ENCODE results near the gene ADORA1. TPM values are rescaled to one million over a fixed set of nuclear protein-coding genes. Genes with fewer than 3 reads are reported as not detected.

ADORA1 gene
- total RNA-seq, 1 experiment from 2014 or later = 60.9 TPM

DNA sequence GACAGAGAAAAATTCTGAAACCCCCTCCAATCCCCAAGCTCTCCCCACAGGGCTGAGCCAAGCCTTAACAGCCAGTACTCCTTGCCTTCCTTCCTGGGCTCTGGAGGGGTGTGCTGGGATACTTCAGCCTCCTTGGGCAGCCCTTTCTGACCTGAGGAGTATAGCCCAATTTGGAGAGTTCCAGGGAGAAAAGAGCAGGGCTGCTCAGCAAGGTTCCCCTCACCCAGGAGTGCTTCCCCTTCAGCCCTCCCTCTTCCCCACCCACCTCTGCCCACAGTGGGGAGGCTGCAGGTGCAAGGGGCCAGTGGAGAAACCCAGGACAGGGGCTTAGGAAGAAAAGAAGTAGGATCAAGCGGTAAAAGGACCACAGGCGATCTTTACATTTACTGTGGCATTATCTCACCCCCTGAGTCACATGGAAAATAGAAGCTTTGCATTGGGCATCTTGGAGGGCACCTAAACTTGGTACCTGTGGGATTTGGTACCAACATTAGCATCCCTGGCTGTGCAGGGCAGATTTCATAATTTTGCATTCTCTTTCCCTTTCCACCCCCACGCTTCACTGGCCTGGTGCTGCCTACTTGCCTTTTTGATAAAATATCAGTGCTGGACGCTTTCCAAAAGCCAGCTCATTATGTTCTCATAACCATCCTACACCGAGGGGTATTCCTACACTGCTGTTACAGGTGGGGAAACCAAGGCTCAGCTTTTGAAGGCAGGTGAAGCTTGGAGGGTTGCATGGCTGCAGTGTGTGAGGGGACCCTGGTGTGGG is 2.8 kb upstream of the ADORA1 start:
- Histone ChIP-seq H3K9me3 (replicated peaks) (no peaks in the 10 kb centered on the region), H3K36me3 (no peaks in the 10 kb centered on the region), H3K27ac (no peak overlapping the region), H3K27me3 (no peaks in the 10 kb centered on the region), H3K4me3 (no peak overlapping the region), H3K4me1 (peaks cover 26% of the 10 kb centered on the region)
- no peak for DNase-seq

DNA sequence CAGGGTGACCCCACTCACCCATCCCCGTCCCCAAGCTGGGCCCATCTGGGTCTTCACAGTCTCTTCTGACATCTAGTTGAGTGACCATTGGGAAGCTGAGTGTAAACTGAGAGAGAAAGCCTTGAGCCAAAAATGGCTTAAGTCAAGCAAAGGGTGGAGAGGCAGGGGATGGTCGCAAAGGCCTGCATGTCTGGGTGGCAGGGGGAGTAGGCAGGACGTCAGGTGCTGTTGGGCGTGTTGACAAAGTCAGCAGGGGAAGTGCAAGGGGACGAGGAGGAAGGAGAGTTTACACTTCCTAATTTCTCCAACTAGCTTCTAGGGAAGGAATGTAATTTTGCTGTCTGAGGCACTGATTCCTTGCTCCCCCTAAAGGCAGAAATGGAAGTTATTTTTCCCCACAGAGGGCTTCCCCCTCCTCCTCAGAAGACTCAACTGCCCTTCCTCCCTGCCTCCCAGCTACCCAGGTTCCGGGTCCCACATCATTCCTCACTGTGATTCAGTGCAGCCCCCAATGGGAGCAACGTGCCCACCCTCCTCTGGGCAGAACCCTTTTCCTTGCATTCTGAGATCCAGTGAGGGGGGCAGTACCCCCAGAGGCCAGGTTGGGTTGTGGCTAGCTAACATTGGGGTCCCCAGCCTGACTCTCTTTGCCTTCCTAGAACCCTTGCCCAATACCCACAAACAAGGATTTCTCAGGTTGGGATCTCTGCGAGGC is 1.2 kb upstream of the ADORA1 start:
- H3K36me3 ChIP-seq = peaks cover 5% of the 10 kb centered on the region
- H3K4me3 ChIP-seq = peak overlapping the region; percentile 67
- peak overlapping the region; percentile 51 for H3K27ac ChIP-seq
- DNase-seq = peak; percentile 49 to 83
- no peaks in the 10 kb centered on the region for H3K9me3 ChIP-seq (replicated peaks)
- H3K27me3 ChIP-seq = no peaks in the 10 kb centered on the region
- H3K4me1 ChIP-seq = peaks cover 31% of the 10 kb centered on the region

- peak overlapping the region; percentile 67 for H3K4me3 ChIP-seq
- DNase-seq = peak in 1 of 2 experiments; percentile 48
- no peaks in the 10 kb centered on the region for H3K9me3 ChIP-seq (replicated peaks)
- no peaks in the 10 kb centered on the region for H3K27me3 ChIP-seq
- peaks cover 32% of the 10 kb centered on the region for H3K4me1 ChIP-seq
- H3K27ac ChIP-seq = peak overlapping the region; percentile 51
- peaks cover 12% of the 10 kb centered on the region for H3K36me3 ChIP-seq
Measured at GRCh38 chr1:203126866-203127665, 460 bp upstream of the ADORA1 start.

DNA sequence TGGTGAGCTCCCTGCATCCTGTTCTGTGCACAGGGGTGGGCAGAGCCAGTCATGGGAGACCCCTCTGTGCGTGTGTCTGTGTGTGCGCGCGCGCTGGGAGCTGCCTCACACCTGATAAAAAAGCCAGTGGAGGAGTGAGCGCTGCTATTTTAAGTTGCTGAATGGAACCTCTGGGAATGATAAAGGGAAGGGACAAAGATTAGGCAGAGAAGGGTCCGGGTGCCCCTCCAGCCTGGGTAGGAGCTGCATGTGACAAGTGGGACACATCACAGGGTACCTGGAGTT is 847 bp downstream of the ADORA1 start:
- Histone ChIP-seq H3K36me3 (peaks cover 25% of the 10 kb centered on the region), H3K27ac (peak overlapping the region; percentile 51; the same call in 1 of the 2 replicates), H3K4me3 (peak overlapping the region; percentile 67), H3K4me1 (peaks cover 33% of the 10 kb centered on the region), H3K27me3 (no peaks in the 10 kb centered on the region), H3K9me3 (replicated peaks) (no peaks in the 10 kb centered on the region)
- no peak for DNase-seq

GRCh38 chr1:203128716-203129500 is 1.4 kb downstream of the ADORA1 start:
- H3K4me1 ChIP-seq = peaks cover 33% of the 10 kb centered on the region
- H3K9me3 ChIP-seq (replicated peaks) = no peaks in the 10 kb centered on the region
- peak overlapping the region; percentile 67 for H3K4me3 ChIP-seq
- peaks cover 28% of the 10 kb centered on the region for H3K36me3 ChIP-seq
- no peaks in the 10 kb centered on the region for H3K27me3 ChIP-seq
- DNase-seq = no peak
- no peak overlapping the region for H3K27ac ChIP-seq

DNA sequence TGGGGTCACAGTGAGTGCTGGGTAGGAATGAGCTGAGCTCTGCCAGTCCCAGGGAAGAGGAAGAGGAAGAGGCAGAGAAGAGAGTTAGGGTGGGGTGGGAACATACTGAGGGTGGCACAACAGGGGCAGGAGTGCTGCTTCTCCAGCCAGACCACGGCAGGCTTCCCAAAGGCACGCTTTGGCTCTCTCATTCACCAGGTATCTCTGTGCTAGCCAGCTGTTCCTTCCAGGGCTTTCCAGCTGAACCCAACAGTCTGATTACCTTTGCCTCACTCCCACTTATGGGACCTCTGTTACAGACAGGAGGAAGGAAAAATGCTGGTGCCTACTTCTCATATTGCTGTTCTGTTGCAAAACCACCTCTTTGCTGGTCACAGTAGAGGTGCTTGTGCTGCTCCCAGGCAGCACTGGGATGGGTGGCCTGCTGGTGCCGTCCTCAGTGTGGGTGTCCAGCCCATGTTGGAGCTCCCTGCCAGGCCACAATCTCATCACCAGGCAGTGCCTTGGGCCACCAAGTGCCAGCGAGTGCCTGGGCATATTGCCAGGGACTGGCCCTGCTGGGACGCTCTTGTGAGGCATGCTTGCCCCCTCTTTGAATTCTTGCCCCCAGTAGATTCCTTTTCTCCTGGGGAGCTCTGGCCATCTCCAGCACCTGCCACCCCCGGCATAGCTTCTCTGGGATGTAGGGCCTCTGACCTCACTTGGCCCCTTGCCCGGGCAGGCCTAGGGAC is 2.1 kb downstream of the ADORA1 start:
- H3K27ac ChIP-seq = no peak overlapping the region
- no peaks in the 10 kb centered on the region for H3K27me3 ChIP-seq
- DNase-seq = peak; percentile 56 to 61
- peaks cover 35% of the 10 kb centered on the region for H3K4me1 ChIP-seq
- H3K9me3 ChIP-seq (replicated peaks) = no peaks in the 10 kb centered on the region
- peak overlapping the region; percentile 67 for H3K4me3 ChIP-seq
- H3K36me3 ChIP-seq = peaks cover 31% of the 10 kb centered on the region

DNA sequence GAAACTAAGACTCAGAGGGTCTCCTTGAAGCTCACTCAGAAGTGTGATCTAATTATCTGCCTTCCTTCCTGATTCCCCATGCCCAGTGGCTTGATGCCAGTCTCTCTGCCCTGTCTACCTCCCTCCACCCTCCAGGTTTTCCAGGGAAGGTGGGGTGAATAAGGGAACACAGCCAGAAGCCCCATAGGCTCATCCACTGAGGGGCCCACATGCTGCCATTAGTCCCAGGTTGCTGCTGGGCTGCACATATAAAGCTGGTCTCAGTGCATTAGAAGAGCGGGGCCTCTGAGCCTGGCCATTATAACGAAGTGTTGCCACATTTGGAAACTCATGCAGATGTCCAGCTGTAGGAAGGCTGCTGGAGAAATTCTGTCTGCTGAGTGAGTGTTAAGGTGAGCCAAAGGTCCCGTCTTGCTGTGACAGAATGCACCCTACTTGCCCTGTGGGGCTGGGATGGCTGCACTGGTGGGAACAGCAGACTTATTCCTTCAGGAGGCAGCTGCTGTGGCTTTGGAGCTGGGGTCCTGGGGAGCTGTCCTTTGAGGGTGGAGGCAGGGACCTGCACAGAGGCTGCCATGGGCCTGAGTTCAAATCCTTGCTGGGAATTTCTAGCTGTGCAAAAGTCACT is 2.9 kb downstream of the ADORA1 start:
- Histone ChIP-seq H3K9me3 (replicated peaks) (no peaks in the 10 kb centered on the region), H3K36me3 (peaks cover 37% of the 10 kb centered on the region), H3K27ac (no peak overlapping the region), H3K27me3 (no peaks in the 10 kb centered on the region), H3K4me1 (peaks cover 39% of the 10 kb centered on the region), H3K4me3 (peak overlapping the region; percentile 67; the same call in 1 of the 2 replicates)
- DNase-seq = no peak

DNA sequence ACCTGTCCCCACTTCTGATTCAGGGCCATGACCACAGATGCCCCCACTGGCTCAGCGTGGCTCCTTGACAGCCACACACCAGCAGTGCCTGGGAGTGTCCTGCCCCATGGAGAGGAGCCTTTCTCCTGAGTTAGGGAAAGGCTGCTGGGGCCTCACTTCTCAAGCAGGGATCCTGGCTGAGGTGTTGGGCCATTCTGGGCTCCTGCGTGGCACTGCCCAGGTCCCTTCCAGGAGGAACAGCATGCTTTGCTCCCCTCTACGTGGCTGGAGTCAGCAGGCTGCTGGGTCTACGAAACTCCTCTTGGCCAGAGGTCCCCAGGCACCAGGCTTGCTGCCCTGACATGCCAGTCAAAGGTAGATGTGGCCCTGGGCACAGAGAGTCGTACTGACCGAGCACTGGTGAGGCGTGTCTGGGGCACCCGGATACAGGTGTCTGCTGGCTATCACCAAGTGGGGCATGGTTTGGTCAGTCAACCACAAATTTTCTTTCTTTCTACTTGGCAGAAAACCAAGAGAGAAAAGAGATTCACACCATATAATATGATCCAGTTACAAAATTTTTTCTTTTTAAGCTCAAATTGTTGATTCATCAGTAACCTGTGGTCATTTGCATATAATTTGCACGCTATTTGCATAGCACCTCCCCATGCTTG is 4.1 kb downstream of the ADORA1 start:
- Histone ChIP-seq H3K9me3 (replicated peaks) (no peaks in the 10 kb centered on the region), H3K4me3 (no peak overlapping the region), H3K27ac (no peak overlapping the region), H3K27me3 (no peaks in the 10 kb centered on the region), H3K36me3 (peaks cover 38% of the 10 kb centered on the region), H3K4me1 (peaks cover 39% of the 10 kb centered on the region)
- DNase-seq = no peak

DNA sequence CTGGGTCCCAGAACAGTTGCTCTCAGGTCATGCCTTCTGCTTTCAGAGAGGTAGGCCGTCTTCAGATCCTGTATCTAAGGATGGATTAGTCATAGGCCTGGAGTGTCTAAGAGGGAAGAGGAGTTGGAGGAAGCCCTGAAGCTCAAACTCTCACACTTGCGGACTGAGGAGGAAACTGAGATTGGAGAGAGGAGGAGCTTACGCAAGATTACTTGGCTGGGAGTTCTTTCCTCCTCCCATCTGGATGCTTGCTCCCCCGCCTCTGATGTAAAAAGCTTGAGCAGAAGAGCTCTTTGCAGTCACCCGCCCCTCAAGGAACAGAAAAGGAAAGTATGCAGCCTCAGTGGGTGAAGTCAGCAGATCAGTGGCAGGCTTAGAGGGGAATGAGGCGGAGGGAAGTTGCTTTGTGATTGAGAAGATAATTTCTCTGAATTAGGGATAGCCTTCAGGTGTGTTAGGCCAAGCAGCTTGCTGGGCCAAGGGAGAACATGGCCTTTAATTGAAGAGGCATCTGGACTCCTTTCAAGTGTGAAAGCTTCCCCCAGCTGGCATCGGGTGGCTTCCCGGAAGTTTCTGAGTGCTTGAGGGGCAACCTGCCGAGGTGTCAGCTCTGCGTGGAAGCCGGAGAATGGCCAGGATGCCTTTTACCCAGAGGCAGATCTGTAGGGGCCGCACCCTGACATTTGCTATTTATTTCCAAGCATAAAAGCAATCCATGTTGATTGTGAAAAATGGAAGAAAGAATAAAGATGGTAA is 6.6 kb downstream of the ADORA1 start:
- H3K4me1 ChIP-seq = peaks cover 40% of the 10 kb centered on the region
- H3K27ac ChIP-seq = no peak overlapping the region
- no peaks in the 10 kb centered on the region for H3K9me3 ChIP-seq (replicated peaks)
- no peak for DNase-seq
- peaks cover 54% of the 10 kb centered on the region for H3K36me3 ChIP-seq
- no peaks in the 10 kb centered on the region for H3K27me3 ChIP-seq
- no peak overlapping the region for H3K4me3 ChIP-seq

- H3K4me3 ChIP-seq = no peak overlapping the region
- H3K27me3 ChIP-seq = no peaks in the 10 kb centered on the region
- peaks cover 54% of the 10 kb centered on the region for H3K36me3 ChIP-seq
- H3K27ac ChIP-seq = peak overlapping the region; percentile 21; the same call in 1 of the 2 replicates
- no peaks in the 10 kb centered on the region for H3K9me3 ChIP-seq (replicated peaks)
- peak in 1 of 2 experiments; percentile 50 for DNase-seq
- peaks cover 28% of the 10 kb centered on the region for H3K4me1 ChIP-seq
Measured at GRCh38 chr1:203135636-203136305, 8.2 kb downstream of the ADORA1 start.

GRCh38 chr1:203136409-203137042 is 9.0 kb downstream of the ADORA1 start:
- no peak overlapping the region for H3K27ac ChIP-seq
- no peaks in the 10 kb centered on the region for H3K9me3 ChIP-seq (replicated peaks)
- H3K4me1 ChIP-seq = peaks cover 28% of the 10 kb centered on the region
- H3K36me3 ChIP-seq = peaks cover 47% of the 10 kb centered on the region
- DNase-seq = no peak
- H3K4me3 ChIP-seq = no peak overlapping the region
- no peaks in the 10 kb centered on the region for H3K27me3 ChIP-seq

DNA sequence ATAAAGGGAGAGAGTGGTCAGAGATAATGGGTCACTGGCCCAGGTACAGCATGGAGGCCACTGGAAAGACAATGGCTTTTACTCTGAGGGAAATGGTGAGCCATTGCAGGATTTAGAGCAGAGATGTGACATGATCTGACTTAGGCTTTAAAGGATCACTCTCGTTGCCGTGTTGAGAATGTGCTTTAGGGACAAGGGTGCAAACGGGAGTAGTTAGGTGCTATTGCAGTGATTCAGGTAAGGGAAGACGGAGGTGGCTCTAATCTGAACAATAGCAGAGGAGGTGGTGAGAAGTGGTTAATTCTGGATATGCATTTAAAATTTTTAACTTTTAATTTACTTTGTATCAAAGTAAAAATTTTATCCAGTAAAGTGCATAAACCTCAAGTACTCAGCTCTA is 9.8 kb downstream of the ADORA1 start:
- Histone ChIP-seq H3K9me3 (replicated peaks) (no peaks in the 10 kb centered on the region), H3K4me3 (no peak overlapping the region)
- DNase-seq = no peak

More for the DNA sequence above, 9.8 kb downstream of the ADORA1 start:
- Histone ChIP-seq H3K36me3 (peaks cover 48% of the 10 kb centered on the region), H3K27me3 (no peaks in the 10 kb centered on the region), H3K4me1 (peaks cover 26% of the 10 kb centered on the region), H3K27ac (no peak overlapping the region)

Data from SJCRH30 (cell line).